Chondrocyte (in vitro differentiated cells): ENCODE measurements around the gene ASTN2. TPM values are rescaled to one million over a fixed set of nuclear protein-coding genes. Genes with fewer than 3 reads are reported as not detected.

Source experiments
- DNase-seq: peaks from one replicate; pipeline ENCODE4 v3.0.0; 2021; ENCODE audit warnings: mixed read lengths, low spot score
- H3K27ac Mint-ChIP-seq: one replicate; pipeline ENCODE4 v1.8.0; 2021; ENCODE audit warnings: mild to moderate bottlenecking, moderate library complexity, mixed read lengths; ENCODE audit not compliant: unreplicated experiment
- H3K27me3 Mint-ChIP-seq: 2 replicates; pipeline ENCODE4 v1.8.0; 2021; ENCODE audit warnings: low read depth, mixed read lengths
- H3K36me3 Mint-ChIP-seq: 2 replicates; pipeline ENCODE4 v1.8.0; 2021; ENCODE audit warnings: low read depth, mixed read lengths
- H3K4me1 Mint-ChIP-seq: 2 replicates; pipeline ENCODE4 v1.8.0; 2021; ENCODE audit warnings: low read depth, mild to moderate bottlenecking, mixed read lengths
- H3K4me3 Mint-ChIP-seq: one replicate; pipeline ENCODE4 v1.8.0; 2021; ENCODE audit warnings: mild to moderate bottlenecking, moderate library complexity, mixed read lengths; ENCODE audit not compliant: unreplicated experiment
- H3K9me3 Mint-ChIP-seq: 2 replicates; pipeline ENCODE4 v1.8.0; 2021; ENCODE audit warnings: low read depth, mixed read lengths
- CTCF ChIP-seq: fragments of 200-600 bp; sonication (generic); IDR thresholded peaks from 2 replicates; pipeline ENCODE4 v1.5.0; 2021; ENCODE audit warnings: antibody characterized with exemption, mild to moderate bottlenecking, moderate library complexity
- total RNA-seq: library from RNA; stranded (reverse); gene quantifications from 3 replicates; pipeline ENCODE4 v1.2.1, GENCODE V29; 2021

Gene ASTN2
- total RNA-seq, 1 donor from 2014 or later = 3.6 TPM

GRCh38 chr9:116721411-116721810 lies 693.4 kb downstream of the ASTN2 start:
- DNase-seq = no peak
- H3K27ac Mint-ChIP-seq = no peak overlapping the region
- peaks cover 3% of the 10 kb centered on the region for H3K36me3 Mint-ChIP-seq
- TF ChIP-seq CTCF = no peak
- peaks cover 3% of the 10 kb centered on the region for H3K27me3 Mint-ChIP-seq
- peaks cover 4% of the 10 kb centered on the region for H3K4me1 Mint-ChIP-seq
- H3K9me3 Mint-ChIP-seq = no peaks in the 10 kb centered on the region
- no peak overlapping the region for H3K4me3 Mint-ChIP-seq

- peaks cover 4% of the 10 kb centered on the region for H3K4me1 Mint-ChIP-seq
- peaks cover 3% of the 10 kb centered on the region for H3K27me3 Mint-ChIP-seq
- DNase-seq = no peak
- no peaks in the 10 kb centered on the region for H3K9me3 Mint-ChIP-seq
- H3K4me3 Mint-ChIP-seq = no peak overlapping the region
- no peak overlapping the region for H3K27ac Mint-ChIP-seq
- no peak for TF ChIP-seq CTCF
- peaks cover 3% of the 10 kb centered on the region for H3K36me3 Mint-ChIP-seq
These were observed 694.7 kb downstream of the ASTN2 start for GRCh38 chr9:116720111-116720510.

- Mint-ChIP-seq H3K4me3 (no peak overlapping the region), H3K27me3 (peaks cover 2% of the 10 kb centered on the region), H3K4me1 (peaks cover 4% of the 10 kb centered on the region), H3K9me3 (no peaks in the 10 kb centered on the region), H3K27ac (no peak overlapping the region), H3K36me3 (peaks cover 3% of the 10 kb centered on the region)
- no peak for TF ChIP-seq CTCF
- DNase-seq = no peak
These were observed 696.7 kb downstream of the ASTN2 start for GRCh38 chr9:116718111-116718510.

- H3K27ac Mint-ChIP-seq = no peak overlapping the region
- no peaks in the 10 kb centered on the region for H3K9me3 Mint-ChIP-seq
- H3K36me3 Mint-ChIP-seq = peaks cover 3% of the 10 kb centered on the region
- H3K4me1 Mint-ChIP-seq = peaks cover 4% of the 10 kb centered on the region
- no peak for TF ChIP-seq CTCF
- DNase-seq = no peak
- H3K27me3 Mint-ChIP-seq = peaks cover 2% of the 10 kb centered on the region
- no peak overlapping the region for H3K4me3 Mint-ChIP-seq
These were observed 697.7 kb downstream of the ASTN2 start for GRCh38 chr9:116717150-116717549.

- Mint-ChIP-seq H3K4me3 (no peak overlapping the region), H3K36me3 (peaks cover 3% of the 10 kb centered on the region), H3K9me3 (no peaks in the 10 kb centered on the region), H3K4me1 (peaks cover 4% of the 10 kb centered on the region), H3K27ac (no peak overlapping the region), H3K27me3 (peaks cover 2% of the 10 kb centered on the region)
- TF ChIP-seq CTCF = no peak
- DNase-seq = no peak
These were observed 698.4 kb downstream of the ASTN2 start for GRCh38 chr9:116716438-116716837.
